Middle frontal gyrus (tissue), 1 donor: ENCODE data around the gene STK11.
"Not testable (repeated sequence)": the region's sequence is repeated elsewhere in the genome, so short reads cannot be mapped to it uniquely, and the experiment has no call there.

Experiments used
- DNase-seq: peaks from one replicate; pipeline ENCODE4 v3.0.0-alpha.2; 2015; ENCODE audit warnings: low spot score; ENCODE audit errors: extremely low spot score

STK11 gene

DNA sequence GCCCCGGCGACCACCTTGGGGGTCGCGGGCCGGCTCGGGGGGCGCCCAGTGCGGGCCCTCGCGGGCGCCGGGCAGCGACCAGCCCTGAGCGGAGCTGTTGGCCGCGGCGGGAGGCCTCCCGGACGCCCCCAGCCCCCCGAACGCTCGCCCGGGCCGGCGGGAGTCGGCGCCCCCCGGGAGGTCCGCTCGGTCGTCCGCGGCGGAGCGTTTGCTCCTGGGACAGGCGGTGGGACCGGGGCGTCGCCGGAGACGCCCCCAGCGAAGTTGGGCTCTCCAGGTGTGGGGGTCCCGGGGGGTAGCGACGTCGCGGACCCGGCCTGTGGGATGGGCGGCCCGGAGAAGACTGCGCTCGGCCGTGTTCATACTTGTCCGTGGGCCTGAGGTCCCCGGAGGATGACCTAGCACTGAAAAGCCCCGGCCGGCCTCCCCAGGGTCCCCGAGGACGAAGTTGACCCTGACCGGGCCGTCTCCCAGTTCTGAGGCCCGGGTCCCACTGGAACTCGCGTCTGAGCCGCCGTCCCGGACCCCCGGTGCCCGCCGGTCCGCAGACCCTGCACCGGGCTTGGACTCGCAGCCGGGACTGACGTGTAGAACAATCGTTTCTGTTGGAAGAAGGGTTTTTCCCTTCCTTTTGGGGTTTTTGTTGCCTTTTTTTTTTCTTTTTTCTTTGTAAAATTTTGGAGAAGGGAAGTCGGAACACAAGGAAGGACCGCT is 729 bp downstream of the STK11 start:
- DNase-seq, result no peak

DNA sequence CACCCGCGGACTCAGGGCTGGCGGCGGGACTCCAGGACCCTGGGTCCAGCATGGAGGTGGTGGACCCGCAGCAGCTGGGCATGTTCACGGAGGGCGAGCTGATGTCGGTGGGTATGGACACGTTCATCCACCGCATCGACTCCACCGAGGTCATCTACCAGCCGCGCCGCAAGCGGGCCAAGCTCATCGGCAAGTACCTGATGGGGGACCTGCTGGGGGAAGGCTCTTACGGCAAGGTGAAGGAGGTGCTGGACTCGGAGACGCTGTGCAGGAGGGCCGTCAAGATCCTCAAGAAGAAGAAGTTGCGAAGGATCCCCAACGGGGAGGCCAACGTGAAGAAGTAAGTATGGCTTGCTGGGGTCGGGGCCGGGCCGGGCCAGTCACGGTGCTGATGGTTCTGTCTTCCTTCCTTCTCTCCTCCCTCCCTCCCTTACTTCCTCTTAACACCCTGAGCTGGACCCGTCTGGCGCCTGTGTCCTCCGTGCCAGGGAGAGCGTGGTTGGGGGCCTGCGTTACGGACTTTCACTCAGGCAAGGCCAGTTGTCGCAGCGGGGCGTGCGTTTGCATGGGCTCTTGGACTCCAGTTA is 1.4 kb downstream of the STK11 start:
- DNase-seq, result no peak

DNA sequence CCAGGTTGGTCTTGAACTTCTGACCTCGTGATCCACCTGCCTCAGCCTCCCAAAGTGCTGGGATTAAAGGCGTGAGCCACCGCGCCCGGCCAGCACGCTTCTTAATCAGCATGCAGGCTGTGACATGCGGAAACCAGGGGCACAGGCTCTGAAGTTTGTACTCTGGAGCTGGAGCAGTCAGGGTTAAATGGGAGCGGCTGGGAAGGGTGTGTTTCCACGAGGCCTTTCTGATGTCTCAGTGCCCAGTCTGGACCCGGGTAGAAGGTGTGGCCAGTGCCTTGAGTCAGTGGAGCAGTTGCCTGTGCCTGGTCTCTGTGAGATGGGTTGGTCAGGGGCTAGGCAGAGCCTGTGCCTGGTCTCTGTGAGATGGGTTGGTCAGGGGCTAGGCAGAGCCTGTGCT is 3.3 kb downstream of the STK11 start:
- not testable (repeated sequence) for DNase-seq

DNA sequence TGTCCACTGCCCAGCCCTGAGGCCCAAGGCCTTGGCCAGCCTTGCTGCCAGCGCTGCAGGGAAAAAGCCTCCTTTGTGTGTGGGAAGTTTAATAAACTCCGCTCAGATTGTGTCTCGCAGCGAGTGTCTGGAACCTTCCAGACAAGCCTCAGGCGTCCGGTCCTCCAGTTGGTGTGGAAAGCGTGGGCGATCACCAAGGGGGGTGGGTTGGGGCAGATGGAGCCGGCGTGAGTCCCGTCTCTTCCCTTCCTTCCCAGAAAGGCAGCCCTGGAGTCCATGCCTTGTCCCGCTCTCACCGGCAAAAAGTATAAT is 4.6 kb downstream of the STK11 start:
- DNase-seq, result peak; percentile 20

DNA sequence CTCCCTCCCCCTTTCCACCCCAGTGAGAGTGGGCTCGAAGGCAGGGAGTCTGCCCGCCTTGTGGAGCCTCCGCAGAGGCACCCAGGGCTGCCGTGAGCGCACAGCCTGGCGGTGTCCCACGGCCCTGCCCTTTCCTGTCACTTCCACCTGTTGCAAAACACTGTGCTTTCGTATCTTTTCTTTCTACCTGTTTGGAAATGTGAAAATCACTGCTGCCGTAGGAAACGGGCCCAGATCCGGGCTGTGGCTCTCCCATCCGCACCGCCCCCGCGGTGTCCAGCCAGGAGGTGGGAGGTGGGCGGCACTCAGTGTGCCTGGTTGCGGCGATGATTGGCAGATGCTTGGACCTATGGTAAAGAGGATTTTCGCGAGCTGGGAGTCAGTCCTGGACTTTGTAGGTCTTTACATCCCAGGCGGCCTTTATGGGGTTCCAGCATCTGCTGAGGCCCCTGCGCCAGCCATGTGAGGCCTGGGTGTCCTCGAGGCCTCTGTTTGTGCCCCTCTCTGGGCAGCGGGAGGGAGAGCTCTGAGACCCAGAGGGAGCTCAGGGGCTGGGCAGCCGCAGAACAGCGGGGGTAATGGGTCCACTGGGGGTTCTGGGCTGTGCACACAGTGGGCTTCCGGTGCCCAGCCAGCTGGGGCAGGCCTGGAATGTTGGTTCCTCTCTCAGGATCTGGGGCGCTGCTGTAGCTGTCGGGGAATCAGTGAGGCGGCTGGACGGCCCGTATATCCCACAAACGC is 6.1 kb downstream of the STK11 start:
- no peak for DNase-seq

DNA sequence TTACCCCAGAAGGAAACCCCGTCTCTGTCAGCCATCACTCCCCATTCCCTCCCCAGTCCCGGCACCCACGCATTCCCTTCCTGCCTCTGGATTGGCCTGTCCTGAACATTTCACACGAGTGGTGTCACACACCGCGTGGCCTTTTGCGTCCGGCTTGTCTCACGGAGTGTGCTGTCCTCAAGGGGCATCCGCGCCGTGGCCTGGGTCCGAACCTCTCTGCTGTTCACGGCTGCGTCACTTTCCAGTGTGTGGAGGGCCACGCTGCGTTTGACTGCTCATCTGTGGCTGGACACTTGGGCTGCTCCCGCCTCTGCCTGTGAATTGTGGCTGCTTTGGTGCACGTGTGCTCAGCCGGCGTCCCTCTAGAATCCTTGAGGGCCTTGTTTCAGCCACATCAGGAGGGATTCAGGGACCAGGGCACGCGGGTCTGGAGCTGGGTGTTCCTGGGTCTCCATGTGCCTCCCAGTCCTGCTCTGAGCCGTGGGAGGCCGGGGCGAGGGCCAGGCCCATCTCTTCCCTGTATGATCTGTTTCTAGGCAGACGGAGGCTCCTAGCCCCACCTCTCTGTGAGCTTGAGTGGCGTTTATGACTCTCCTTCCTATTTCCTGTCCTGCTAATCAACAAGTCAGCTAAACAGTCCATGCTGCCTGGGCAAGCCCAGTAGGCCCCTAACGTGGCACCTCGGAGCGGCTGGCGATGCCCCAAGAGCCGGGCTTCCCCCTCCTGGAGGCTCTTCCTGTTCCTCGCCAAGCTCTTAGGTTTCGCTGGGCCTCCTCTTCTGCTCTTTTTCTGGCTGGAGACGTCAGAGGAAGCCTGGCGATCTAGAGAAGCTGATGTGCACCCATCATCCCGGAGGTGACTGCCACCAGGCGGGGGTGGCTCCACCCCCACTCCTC is 8.1 kb downstream of the STK11 start:
- no peak for DNase-seq

DNA sequence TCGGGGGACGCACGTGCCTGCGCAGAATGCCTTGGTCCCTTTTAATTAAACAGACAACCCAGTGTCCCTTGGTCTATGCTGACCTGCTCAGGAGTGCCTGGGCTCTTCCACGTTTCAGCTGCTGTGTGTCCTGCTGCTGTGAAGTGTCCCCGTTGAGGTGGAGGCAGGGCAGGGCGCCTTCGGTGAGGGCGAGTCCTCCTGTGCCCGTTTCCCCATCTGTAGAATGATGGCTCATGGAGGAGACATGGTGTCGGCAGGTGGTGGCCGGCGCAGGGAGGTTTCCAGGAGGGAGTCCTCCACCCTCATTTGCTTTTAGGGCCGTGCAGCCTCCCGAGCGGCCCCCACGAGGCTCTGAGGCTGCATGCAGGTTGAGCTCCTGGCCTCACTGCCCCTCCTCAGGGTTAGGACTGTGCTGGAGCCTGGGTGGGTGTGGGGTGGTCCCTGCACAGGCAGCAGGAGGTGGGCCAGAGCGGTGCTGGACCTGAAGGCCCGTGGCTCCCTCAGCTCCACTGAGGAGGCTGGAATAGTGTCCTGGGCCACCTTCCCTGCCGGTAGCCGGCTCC is 8.8 kb downstream of the STK11 start:
- no peak for DNase-seq

DNA sequence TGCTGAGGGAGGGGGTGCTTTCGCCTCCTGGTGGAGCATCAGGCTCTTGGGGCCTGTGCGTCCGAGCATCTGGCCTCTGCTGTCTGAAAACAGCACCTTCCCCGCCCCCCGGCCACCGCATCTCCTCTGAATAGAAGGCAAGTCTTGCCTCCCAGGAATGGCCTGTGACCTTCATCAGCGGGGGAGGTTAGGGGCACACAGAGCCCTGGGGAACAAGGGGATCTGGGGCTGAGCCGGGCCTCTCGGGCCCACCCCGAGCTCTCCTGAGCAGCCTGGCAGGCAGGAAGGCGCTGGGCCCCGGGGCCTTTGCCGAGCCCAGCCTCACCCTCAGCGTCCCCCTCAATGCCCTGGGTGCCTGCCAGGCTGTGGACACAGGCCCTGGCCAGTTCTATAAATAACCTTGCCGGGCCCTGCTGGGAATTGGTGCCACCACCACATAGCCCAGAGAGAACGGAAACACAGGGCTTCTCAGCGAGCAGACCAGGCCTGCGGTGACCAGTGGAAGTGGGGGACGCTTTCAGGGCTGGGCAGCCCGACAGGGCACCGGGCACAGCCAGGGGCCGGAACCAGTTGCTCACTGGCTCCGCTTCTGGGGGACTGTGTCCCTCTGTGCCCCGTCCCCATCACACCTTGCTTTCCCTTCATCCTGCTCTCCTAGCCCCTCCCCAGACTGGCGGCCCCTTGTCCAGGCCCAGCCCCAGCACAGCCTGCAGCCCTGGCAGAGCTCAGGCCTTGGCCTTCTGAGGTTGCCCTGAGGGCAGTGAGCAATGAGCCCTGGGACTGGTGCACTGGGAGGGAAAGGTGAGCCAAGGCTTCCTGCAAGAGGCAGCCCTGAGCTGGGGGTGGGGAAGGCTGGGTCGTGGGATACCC is 9.5 kb downstream of the STK11 start:
- no peak for DNase-seq

DNA sequence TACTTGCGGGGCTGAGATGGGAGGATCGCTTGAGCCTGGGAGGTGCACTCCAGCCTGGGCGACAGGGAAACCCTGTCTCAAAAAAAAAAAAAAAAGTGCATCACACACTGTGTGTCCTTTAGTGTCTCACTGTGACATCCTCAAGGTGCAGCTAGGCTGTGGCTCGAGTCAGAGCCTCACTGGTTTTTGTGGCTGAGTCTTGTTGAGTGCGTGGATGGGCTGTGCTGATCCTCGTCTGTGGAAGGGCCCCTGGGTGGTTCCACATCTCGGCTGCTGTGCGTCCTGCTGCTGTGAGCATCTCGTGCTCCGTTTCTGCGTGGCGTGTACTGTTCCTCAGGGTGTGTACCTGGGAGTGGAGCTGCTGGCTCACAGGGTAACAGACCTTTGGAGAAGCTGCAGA is 11.2 kb downstream of the STK11 start:
- no peak for DNase-seq

DNA sequence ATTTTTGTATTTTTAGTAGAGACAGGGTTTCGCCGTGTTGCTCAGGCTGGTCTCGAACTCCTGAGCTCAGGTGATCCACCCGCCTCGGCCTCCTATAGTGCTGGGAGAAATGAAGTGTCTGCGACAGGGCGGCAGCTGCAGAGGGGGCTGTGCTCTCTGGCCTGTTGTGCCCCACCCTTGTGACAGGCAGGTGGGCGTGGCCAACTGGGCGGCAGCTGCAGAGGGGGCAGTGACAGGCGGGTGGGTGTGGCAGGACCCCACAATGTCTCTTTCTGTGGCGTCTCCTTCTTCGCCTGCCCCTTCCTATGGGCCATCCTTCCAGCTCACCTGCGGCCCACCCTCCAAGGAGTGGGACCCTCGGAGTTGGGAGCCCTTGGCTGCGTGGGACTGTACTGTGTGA is 11.8 kb downstream of the STK11 start:
- DNase-seq, result no peak

DNA sequence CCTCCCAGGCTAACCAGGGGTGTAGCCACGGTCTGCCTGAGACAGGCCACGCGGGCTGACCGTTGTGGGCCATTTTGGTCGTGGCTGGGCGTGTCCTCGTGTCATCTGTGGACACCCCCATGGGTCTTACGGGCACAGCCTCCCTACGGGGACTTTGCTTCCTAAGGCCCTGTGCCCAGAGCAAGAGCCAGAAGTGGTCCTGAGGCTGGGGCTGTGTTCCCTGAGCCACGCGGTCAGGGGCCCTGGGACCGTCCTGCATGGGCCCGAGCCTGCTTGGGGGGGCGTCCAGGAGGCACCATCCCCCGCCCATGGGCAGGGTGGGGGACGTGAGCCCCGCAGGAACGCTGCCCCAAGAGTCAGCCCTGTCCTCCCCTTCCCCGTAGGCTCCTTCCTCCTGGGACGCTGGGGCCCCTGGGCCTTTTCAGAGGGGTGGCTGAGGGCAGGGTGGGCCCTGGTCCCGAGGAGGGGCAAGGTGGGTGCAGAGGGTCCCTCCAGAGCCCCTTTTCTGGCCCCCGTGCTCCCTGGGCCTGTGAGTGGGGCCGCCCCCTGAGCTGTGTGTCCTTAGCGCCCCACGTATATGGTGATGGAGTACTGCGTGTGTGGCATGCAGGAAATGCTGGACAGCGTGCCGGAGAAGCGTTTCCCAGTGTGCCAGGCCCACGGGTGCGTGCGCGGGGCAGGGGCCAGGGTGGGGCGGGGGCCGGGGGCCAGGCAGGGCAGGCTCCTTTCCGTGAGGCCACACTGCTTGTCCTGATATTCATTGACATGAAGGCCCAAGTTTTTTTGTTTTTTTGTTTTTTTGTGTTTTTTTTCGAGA is 13.4 kb downstream of the STK11 start:
- DNase-seq, result no peak

DNA sequence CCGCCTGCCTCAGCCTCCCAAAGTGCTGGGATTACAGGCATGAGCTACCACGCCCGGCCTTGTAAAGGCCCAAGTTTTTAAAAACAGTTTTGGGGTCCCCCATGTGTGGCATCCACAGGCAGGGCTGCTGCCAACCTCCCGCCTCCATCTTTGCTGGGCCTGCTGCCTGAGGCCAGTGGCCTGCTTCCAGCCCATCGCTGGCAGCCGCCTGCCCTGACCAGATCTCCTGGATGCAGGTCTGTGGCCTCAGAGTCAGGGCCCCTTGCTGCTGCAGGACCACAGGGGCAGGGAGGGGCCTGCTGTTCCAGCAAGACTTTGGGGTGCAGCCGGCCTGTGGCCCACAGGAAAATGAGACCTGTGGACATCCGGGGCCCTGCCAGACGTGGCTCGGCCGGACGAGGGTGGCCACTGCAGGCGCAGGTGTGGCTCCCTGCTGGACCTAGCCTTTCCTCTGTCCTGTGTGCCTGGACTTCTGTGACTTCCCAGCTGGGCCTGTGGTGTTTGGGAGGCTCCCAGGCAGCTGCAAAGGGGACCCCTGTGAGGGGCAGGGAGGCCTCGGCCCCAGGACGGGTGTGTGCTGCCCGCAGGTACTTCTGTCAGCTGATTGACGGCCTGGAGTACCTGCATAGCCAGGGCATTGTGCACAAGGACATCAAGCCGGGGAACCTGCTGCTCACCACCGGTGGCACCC is 14.4 kb downstream of the STK11 start:
- DNase-seq, result no peak

DNA sequence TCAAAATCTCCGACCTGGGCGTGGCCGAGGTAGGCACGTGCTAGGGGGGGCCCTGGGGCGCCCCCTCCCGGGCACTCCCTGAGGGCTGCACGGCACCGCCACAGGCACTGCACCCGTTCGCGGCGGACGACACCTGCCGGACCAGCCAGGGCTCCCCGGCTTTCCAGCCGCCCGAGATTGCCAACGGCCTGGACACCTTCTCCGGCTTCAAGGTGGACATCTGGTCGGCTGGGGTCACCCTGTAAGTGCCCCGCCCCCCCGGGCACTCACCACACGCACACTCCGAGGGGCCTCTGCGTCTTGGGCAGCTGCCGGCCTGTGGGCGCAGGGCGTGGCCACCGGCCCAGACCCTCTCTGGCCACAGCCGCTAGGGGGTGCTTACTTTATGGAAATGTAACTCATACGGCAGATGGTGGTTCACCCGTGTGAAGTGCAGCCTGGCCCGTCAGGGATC is 14.9 kb downstream of the STK11 start:
- no peak for DNase-seq

DNA sequence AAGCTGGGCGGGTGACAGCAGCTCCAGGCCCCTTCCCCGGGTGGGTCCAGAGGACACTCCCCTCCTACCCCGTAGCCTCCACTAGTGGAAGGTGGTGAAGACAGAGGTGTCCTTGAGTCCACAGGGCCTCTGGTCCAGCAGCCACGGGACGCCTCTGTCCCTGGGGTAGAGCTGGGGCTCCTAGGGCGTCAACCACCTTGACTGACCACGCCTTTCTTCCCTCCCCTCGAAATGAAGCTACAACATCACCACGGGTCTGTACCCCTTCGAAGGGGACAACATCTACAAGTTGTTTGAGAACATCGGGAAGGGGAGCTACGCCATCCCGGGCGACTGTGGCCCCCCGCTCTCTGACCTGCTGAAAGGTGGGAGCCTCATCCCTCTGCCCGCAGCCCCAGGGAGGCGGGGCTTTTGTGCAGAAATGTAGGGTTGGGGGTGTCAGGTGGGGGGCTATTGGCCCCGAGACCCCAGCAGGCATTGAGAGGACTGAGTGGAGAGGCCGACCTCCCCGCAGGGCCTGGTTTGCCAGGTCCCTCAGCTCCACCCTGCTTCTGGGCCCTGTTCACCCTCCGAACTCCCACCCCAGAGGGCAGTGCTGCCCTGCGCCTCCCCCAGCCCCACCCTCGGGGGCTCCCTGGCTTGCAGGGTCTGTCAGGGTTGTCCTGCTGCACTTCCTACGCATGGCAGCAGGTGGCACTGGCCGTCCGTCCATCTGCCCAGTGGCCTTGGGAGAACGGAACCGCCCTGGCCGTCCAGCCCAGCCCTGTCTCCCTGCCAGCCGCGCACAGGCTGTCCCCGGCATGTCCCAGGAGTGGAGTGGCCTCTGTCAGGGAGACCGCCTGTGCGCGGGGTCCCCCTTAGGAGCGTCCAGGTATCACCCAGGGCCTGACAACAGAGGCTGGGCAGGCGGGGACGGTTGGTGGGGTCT is 15.7 kb downstream of the STK11 start:
- DNase-seq, result no peak

DNA sequence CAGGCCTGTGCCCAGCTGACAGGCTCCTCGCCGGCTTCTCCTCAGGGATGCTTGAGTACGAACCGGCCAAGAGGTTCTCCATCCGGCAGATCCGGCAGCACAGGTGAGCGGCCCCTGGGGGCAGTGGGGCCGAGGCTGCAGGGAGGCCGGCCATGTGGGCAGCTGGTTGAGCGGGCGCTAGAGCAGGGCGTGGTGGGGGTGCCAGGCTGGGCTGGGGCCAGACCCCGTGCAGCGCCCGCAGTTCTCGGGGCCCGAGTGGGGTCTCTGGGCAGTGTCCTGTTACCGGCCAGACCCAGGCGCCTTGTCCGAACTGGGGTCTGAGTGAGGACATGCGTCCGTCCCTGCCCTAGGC is 16.3 kb downstream of the STK11 start:
- no peak for DNase-seq

DNA sequence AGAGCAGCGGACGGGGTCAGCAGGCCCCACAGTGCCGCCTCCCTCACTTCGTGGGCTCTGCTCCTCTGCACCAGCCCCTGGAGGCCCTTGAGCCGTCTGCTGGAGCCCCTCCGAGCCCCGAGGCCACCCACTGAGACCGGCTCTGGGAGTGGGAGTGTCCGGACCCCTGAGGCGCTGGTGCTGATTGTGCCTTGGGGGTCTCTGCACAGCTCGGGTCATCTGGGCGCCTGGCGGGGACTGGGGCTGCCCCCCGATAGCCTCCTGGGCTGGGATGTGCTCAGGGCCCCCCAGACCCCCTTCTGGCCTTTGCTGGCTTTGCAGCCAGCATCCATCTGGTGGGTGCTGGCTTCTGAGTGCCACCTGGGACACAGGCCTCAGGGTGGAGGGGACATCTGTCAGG is 16.8 kb downstream of the STK11 start:
- no peak for DNase-seq

DNA sequence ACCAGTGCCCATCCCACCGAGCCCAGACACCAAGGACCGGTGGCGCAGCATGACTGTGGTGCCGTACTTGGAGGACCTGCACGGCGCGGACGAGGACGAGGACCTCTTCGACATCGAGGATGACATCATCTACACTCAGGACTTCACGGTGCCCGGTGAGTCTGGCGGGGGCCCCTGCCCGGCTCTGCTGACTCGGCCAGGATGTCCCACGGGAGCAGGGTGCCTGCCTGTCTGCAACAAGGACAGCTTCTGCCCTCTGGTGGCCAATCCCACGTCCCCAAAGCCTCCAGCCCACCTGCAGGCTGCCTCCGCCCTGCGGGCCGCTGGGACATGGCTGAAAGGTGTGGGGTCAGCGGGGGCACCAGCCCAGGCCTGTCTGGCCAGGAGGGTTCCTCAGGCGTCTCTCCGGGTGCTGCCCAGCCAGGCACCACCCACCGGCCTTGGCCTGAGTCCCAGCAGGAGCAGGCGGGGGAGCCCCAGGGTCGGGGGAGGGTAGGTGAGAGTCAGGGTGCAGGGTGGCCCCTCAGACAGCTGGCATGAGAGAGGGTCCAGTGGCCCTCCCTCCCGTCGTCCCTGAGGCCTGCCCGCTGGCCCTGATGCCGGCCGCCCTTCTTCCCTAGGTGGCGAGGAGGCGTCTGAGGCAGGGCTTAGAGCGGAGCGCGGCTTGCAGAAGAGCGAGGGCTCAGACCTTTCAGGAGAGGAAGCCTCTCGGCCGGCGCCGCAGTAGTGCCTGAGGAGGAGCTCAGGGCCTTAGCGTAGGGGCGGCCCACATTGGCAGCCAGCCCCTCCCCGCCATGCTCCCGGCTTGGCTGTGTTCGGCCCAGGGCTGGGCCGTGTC is 17.7 kb downstream of the STK11 start:
- DNase-seq, result no peak
